ENCODE data around the gene HGD.

DNA sequence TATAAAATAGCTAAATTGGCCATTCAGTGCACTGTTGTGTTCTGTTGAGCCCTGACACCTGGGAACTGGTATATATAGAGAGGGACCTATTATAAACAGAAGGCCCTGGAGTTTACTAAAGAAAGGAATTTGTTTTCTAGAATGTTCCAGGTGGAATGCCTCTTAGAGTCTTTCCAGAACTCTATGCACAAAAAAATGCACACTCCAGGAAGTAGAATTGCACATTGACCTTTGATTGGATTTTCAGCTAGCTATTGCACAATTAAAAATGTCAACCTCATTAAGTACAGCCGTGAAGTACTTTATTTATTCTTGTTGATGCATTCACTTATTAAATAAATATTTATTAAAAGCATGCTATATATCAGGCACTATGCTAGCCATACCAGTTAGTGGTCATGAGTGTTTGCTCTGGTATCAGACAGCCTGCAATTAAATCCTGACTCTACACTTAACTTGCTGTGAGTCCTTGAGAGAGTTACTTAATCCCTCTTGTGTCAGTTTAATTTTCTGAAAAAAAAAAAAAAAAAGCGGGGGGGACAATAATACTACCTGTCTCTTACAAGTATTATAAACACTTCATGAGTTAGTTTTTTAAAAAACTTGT lies 45.1 kb downstream of the HGD start:
- no peak for TF ChIP-seq POLR2A (IDR thresholded peaks at IDR 0.05; ENCODE audit: low read length)
- TF ChIP-seq GATA1 (IDR thresholded peaks at IDR 0.05; ENCODE audit: low read depth, low read length) = no peak
